ENCODE data around the gene RPA3. TPM values are rescaled to one million over a fixed set of nuclear protein-coding genes. Genes with fewer than 3 reads are reported as not detected.

The RPA3 gene
- total RNA-seq, 3 donors from 2014 or later, result 23.2 to 38.4 (median 28.7) TPM

DNA sequence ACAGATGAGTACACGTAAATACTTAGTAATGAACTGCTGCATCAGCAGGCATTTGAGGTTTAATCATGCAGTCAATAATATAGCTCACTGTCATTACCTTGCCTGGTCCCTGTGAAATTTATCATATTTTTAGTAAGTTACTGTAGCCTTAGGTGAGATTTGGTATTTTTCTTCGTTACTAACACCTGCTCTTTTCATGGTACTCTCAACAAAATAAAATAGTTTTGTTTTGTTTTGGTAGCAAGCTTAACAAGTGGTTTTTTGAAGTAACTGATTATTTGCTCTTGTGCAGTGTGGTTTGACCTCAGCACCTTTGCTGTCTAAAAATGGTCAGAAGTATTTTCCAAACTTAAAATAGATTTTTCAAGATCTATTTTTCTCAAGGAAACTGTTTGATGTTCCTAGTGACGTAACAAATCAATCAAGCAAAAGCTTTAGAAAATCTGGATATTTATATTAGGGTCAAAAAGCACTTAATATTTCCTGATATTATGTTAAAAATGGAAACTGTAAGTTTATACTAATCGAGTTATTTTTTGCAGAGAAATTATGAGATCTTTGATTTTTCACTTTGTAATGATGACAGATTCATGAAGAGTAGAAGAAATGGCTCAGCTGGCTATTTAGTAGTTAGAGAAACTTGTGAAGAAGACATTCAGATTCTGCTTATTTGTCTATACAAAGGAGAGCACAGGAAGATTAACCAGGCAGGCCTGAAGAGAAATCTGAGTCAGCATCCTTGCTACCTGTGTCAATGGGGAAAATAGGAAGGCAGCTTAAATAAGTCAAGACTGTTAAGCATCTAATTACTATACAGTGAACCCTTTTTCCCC, 21.0 kb upstream of the RPA3 start:
- Histone ChIP-seq H3K4me3 (no peak overlapping the region), H3K4me1 (ENCODE audit: low read depth) (no peaks in the 10 kb centered on the region), H3K9me3 (no peaks in the 10 kb centered on the region), H3K36me3 (ENCODE audit: low read depth) (no peaks in the 10 kb centered on the region)
- no peak for DNase-seq
- intact Hi-C loops (cut with DNase I, micrococcal nuclease), result no loop called here
- TF ChIP-seq CTCF (IDR thresholded peaks at IDR 0.05), result no peak
- ATAC-seq, result no peak

GRCh38 chr7:7738622-7739021, 20.2 kb upstream of the RPA3 start:
- ATAC-seq (no peak), DNase-seq (no peak)
- no peak for TF ChIP-seq CTCF (IDR thresholded peaks at IDR 0.05)
- no peaks in the 10 kb centered on the region for H3K9me3 ChIP-seq
- no peak overlapping the region for H3K4me3 ChIP-seq
- intact Hi-C loops (cut with DNase I, micrococcal nuclease), result no loop called here
- no peaks in the 10 kb centered on the region for H3K4me1 ChIP-seq (ENCODE audit: low read depth)
- H3K36me3 ChIP-seq (ENCODE audit: low read depth), result no peaks in the 10 kb centered on the region

DNA sequence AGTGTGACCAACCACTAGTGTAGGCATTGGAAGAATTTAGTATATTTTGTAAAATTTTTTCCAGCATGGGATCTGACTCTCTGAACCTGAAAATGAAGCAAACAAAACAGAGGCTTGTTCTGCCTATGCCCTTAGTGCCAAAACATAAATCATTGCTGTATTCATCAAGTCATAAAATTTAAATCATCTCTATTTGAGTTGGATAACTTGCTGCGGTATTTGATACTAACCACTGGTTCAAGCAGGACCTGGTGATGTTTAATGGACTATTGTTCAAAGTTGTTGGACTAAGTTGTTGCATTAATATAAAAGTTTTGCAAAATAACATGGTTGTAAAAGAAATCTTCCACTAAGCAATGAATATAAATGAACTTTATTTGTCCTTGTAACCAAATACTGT, 19.8 kb upstream of the RPA3 start:
- H3K36me3 ChIP-seq (ENCODE audit: low read depth), result no peaks in the 10 kb centered on the region
- intact Hi-C loops (cut with DNase I, micrococcal nuclease), result no loop called here
- no peak for TF ChIP-seq CTCF (IDR thresholded peaks at IDR 0.05)
- no peak for ATAC-seq
- no peaks in the 10 kb centered on the region for H3K9me3 ChIP-seq
- no peak for DNase-seq
- H3K4me3 ChIP-seq, result no peak overlapping the region
- H3K4me1 ChIP-seq (ENCODE audit: low read depth), result no peaks in the 10 kb centered on the region

DNA sequence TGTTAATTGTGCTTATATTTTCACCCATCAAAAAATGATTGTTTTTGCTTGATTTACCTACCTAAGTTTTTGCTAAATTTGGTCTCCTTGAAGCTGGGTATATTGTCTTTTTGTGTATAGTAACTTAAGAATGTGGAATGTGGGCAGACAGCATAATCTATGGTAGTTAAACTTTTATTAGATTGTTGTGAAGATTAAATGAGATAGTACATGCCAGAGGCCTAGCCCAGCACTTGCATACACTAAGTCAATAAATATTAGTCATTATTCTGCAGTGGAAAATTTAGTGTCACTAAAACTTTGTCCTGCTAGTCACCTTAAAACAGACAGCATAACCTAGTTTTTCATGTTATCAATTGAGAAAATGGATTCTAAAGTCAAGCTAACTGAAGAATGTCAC, 19.3 kb upstream of the RPA3 start:
- intact Hi-C loops (cut with DNase I, micrococcal nuclease), result no loop called here
- Histone ChIP-seq H3K4me3 (no peak overlapping the region), H3K9me3 (no peaks in the 10 kb centered on the region), H3K36me3 (ENCODE audit: low read depth) (no peaks in the 10 kb centered on the region), H3K4me1 (ENCODE audit: low read depth) (no peaks in the 10 kb centered on the region)
- ATAC-seq, result no peak
- DNase-seq, result no peak
- TF ChIP-seq CTCF (IDR thresholded peaks at IDR 0.05), result no peak

GRCh38 chr7:7736671-7737070, 18.3 kb upstream of the RPA3 start:
- intact Hi-C loops (cut with DNase I, micrococcal nuclease), result no loop called here
- no peaks in the 10 kb centered on the region for H3K36me3 ChIP-seq (ENCODE audit: low read depth)
- DNase-seq (no peak), ATAC-seq (no peak)
- no peak overlapping the region for H3K4me3 ChIP-seq
- H3K9me3 ChIP-seq, result no peaks in the 10 kb centered on the region
- H3K4me1 ChIP-seq (ENCODE audit: low read depth), result peaks cover 6% of the 10 kb centered on the region
- no peak for TF ChIP-seq CTCF (IDR thresholded peaks at IDR 0.05)

All from mucosa of descending colon (tissue), 3 donors.